SK-N-SH treated with all-trans-retinoic acid at 6 μM for 48 hours (cell line): ENCODE data around the gene FAM153A.
"Not testable (repeated sequence)": the region's sequence is repeated elsewhere in the genome, so short reads cannot be mapped to it uniquely, and the experiment has no call there.

Source experiments
- CSRNP3 ChIP-seq: fragments of 250-450 bp; sonication (Bioruptor Pico); IDR thresholded peaks from 2 replicates; pipeline ENCODE4 v1.5.1; 2021; ENCODE audit warnings: mild to moderate bottlenecking, moderate library complexity
- PATZ1 ChIP-seq: fragments of 250-450 bp; sonication (Bioruptor Pico); IDR thresholded peaks from 2 replicates; pipeline ENCODE4 v1.8.0; 2020; ENCODE audit warnings: mild to moderate bottlenecking, moderate library complexity, borderline replicate concordance
- TF ChIP-seq, protein P1 (sequence below): fragments of 250-450 bp; sonication (Bioruptor Pico); IDR thresholded peaks from 2 replicates; pipeline ENCODE4 v1.5.1; 2020; ENCODE audit warnings: low read depth, mild to moderate bottlenecking, moderate library complexity

DNA sequence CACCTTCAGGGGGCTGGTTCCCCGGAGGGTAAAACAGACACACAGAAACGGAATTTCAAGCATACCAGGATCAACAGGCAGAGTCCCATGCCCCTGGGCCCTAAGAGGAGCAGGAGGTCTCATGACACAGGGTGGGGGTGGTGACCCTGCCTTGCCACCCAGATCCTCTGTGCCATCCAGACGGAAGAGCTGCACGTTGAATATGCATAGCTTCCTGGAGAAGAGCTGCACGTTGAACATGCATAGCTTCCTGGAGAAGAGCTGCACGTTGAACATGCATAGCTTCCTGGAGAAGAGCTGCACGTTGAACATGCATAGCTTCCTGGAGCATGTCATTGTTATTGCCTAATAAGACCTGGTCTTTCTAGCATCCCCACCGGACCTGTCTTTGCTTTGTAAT, 59.9 kb downstream of the FAM153A start:
- TF ChIP-seq CSRNP3, PATZ1: not testable (repeated sequence)
- TF ChIP-seq, protein P1, sequence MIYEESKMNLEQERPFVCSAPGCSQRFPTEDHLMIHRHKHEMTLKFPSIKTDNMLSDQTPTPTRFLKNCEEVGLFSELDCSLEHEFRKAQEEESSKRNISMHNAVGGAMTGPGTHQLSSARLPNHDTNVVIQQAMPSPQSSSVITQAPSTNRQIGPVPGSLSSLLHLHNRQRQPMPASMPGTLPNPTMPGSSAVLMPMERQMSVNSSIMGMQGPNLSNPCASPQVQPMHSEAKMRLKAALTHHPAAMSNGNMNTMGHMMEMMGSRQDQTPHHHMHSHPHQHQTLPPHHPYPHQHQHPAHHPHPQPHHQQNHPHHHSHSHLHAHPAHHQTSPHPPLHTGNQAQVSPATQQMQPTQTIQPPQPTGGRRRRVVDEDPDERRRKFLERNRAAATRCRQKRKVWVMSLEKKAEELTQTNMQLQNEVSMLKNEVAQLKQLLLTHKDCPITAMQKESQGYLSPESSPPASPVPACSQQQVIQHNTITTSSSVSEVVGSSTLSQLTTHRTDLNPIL (CRISPR knock-in tag): not testable (repeated sequence)
